ENCODE measurements around the gene RASSF8.

Gene RASSF8

GRCh38 chr12:26102953-26103352 is 144.5 kb downstream of the RASSF8 start:
- Histone ChIP-seq H3K9me2 (replicated peaks; ENCODE audit: insufficient read depth, low read length) (no peaks in the 10 kb centered on the region), H3K9me3 (ENCODE audit: insufficient read depth, low read length) (no peaks in the 10 kb centered on the region), H3K27ac (ENCODE audit: low read depth, low read length) (no peak overlapping the region), H3K9ac (ENCODE audit: low read length) (no peak overlapping the region), H3K4me3 (ENCODE audit: insufficient read depth, low read length, poor library complexity, severe bottlenecking) (no peak overlapping the region), H3K4me2 (ENCODE audit: low read depth, low read length, poor library complexity, severe bottlenecking) (no peak overlapping the region), H3K27me3 (ENCODE audit: low read length) (no peaks in the 10 kb centered on the region), H3K79me2 (ENCODE audit: insufficient read depth, low read length) (no peaks in the 10 kb centered on the region), H3F3A (ENCODE audit: insufficient read depth) (no peaks in the 10 kb centered on the region), H2AFZ (ENCODE audit: low read depth, low read length, severe bottlenecking) (no peak overlapping the region), H3K36me3 (ENCODE audit: low read length) (no peaks in the 10 kb centered on the region), H4K20me1 (ENCODE audit: low read depth, low read length) (no peaks in the 10 kb centered on the region)
- TF ChIP-seq CTCF (IDR thresholded peaks at IDR 0.05; ENCODE audit: insufficient read depth, low read length, poor library complexity, severe bottlenecking) (no peak), EZH2phosphoT487 (conservative IDR thresholded peaks at IDR 0.05; ENCODE audit: low read length) (no peak)

DNA sequence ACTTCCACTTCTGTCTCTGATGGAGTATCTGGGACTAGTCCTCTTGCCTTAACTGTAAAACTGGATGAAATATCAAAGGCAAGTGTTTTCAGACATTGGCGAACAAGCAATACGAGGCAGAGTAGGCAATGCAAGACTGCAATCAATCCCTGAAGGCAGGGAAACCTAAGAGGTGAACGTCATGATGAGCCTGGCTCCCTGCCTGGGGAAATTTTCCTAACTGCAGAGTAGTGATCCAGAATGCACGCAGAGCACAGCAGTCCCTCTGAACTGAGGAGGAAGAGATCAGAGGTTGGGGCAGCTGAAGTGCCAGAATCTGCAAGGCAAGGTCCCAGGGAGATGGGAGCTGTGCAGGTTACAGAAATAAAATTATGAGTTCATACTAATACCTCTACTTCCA is 147.9 kb downstream of the RASSF8 start:
- Histone ChIP-seq H3K79me2 (ENCODE audit: insufficient read depth, low read length) (no peaks in the 10 kb centered on the region), H4K20me1 (ENCODE audit: low read depth, low read length) (no peaks in the 10 kb centered on the region), H3K36me3 (ENCODE audit: low read length) (no peaks in the 10 kb centered on the region), H3K9me2 (replicated peaks; ENCODE audit: insufficient read depth, low read length) (no peaks in the 10 kb centered on the region), H3F3A (ENCODE audit: insufficient read depth) (no peaks in the 10 kb centered on the region), H3K27ac (ENCODE audit: low read depth, low read length) (no peak overlapping the region), H3K27me3 (ENCODE audit: low read length) (no peaks in the 10 kb centered on the region), H3K4me3 (ENCODE audit: insufficient read depth, low read length, poor library complexity, severe bottlenecking) (no peak overlapping the region), H3K9me3 (ENCODE audit: insufficient read depth, low read length) (no peaks in the 10 kb centered on the region), H2AFZ (ENCODE audit: low read depth, low read length, severe bottlenecking) (no peak overlapping the region), H3K4me2 (ENCODE audit: low read depth, low read length, poor library complexity, severe bottlenecking) (no peak overlapping the region), H3K9ac (ENCODE audit: low read length) (no peak overlapping the region)
- TF ChIP-seq CTCF (IDR thresholded peaks at IDR 0.05; ENCODE audit: insufficient read depth, low read length, poor library complexity, severe bottlenecking): no peak
- no peak for TF ChIP-seq EZH2phosphoT487 (conservative IDR thresholded peaks at IDR 0.05; ENCODE audit: low read length)

DNA sequence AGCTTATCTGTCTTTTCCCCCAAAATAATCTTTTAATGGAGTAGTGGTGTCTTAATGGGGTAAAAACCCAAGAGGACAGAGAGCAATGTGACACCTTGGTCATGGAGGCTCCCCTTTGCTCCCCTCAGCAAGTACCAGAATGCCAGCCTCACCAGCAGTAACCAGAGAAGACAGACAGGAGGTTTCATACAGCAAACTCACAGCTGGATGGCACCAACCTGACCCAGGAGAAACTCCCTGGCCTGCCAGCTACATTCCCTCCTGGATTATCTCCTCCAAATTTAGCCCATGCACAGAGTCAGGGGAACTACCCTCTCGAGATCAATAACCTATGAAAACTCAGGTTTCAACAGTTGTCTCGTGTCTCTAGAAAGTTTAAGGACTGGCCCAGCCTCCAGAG is 150.4 kb downstream of the RASSF8 start:
- Histone ChIP-seq H3K79me2 (ENCODE audit: insufficient read depth, low read length) (no peaks in the 10 kb centered on the region), H3K4me3 (ENCODE audit: insufficient read depth, low read length, poor library complexity, severe bottlenecking) (no peak overlapping the region), H4K20me1 (ENCODE audit: low read depth, low read length) (no peaks in the 10 kb centered on the region), H3K9me3 (ENCODE audit: insufficient read depth, low read length) (no peaks in the 10 kb centered on the region), H2AFZ (ENCODE audit: low read depth, low read length, severe bottlenecking) (no peak overlapping the region), H3K27ac (ENCODE audit: low read depth, low read length) (no peak overlapping the region), H3K9ac (ENCODE audit: low read length) (no peak overlapping the region), H3F3A (ENCODE audit: insufficient read depth) (no peaks in the 10 kb centered on the region), H3K9me2 (replicated peaks; ENCODE audit: insufficient read depth, low read length) (no peaks in the 10 kb centered on the region), H3K27me3 (ENCODE audit: low read length) (no peaks in the 10 kb centered on the region), H3K4me2 (ENCODE audit: low read depth, low read length, poor library complexity, severe bottlenecking) (no peak overlapping the region), H3K36me3 (ENCODE audit: low read length) (no peaks in the 10 kb centered on the region)
- TF ChIP-seq EZH2phosphoT487 (conservative IDR thresholded peaks at IDR 0.05; ENCODE audit: low read length) (no peak), CTCF (IDR thresholded peaks at IDR 0.05; ENCODE audit: insufficient read depth, low read length, poor library complexity, severe bottlenecking) (no peak)

All from SU-DHL-6 (cell line).